HFFc6 (cell line): Measurements from ENCODE around the gene YJU2. TPM values are rescaled to one million over a fixed set of nuclear protein-coding genes. Genes with fewer than 3 reads are reported as not detected.
"Not testable (repeated sequence)": the region's sequence is repeated elsewhere in the genome, so short reads cannot be mapped to it uniquely, and the experiment has no call there.

Source experiments
- DNase-seq: peaks from one replicate; pipeline ENCODE4 v3.0.0-alpha.2; 2018
- H3K27ac Mint-ChIP-seq: 2 replicates; pipeline ENCODE4 v1.8.0; 2020; ENCODE audit warnings: mild to moderate bottlenecking, mixed read lengths
- H3K27me3 Mint-ChIP-seq: 2 replicates; pipeline ENCODE4 v1.8.0; 2021; ENCODE audit warnings: mild to moderate bottlenecking, moderate library complexity, mixed read lengths; ENCODE audit not compliant: insufficient read depth
- H3K36me3 Mint-ChIP-seq: 2 replicates; pipeline ENCODE4 v1.8.0; 2021; ENCODE audit warnings: low read depth, mixed read lengths
- H3K4me1 Mint-ChIP-seq: 2 replicates; pipeline ENCODE4 v1.8.0; 2020; ENCODE audit warnings: low read depth, mixed read lengths
- H3K4me3 Mint-ChIP-seq: 2 replicates; pipeline ENCODE4 v1.8.0; 2020; ENCODE audit warnings: mild to moderate bottlenecking, moderate library complexity, mixed read lengths
- H3K9me3 Mint-ChIP-seq: 2 replicates; pipeline ENCODE4 v1.8.0; 2020; ENCODE audit warnings: mild to moderate bottlenecking, mixed read lengths
- CTCF ChIP-seq: fragments of 200-600 bp; sonication (generic); IDR thresholded peaks from 2 replicates; pipeline ENCODE4 v1.5.0; 2021; ENCODE audit warnings: antibody characterized with exemption, mild to moderate bottlenecking
- total RNA-seq, 6 experiments: library from RNA; stranded (reverse); fragmentation: NEBNext Ultra II Directional; extraction: Animal tissue kit (Norgen Biotek cat#: 25700); gene quantifications; 2 replicates in 1 of 6; 3 replicates in 5 of 6; pipeline ENCODE4 v1.2.3, GENCODE V29; 2021

Gene YJU2
- total RNA-seq, 6 experiments from 2014 or later, result 12.0 to 17.7 (median 16.1) TPM

GRCh38 chr19:4234142-4234861 is 12.6 kb upstream of the YJU2 start:
- Mint-ChIP-seq H3K4me1 (no peaks in the 10 kb centered on the region), H3K36me3 (no peaks in the 10 kb centered on the region), H3K4me3 (no peak overlapping the region), H3K27ac (no peak overlapping the region), H3K9me3 (no peaks in the 10 kb centered on the region), H3K27me3 (peaks cover 19% of the 10 kb centered on the region)
- no peak for TF ChIP-seq CTCF
- DNase-seq, result no peak

GRCh38 chr19:4234862-4235201 is 12.0 kb upstream of the YJU2 start:
- TF ChIP-seq CTCF, result no peak
- H3K27ac Mint-ChIP-seq, result no peak overlapping the region
- no peak overlapping the region for H3K4me3 Mint-ChIP-seq
- peaks cover 19% of the 10 kb centered on the region for H3K27me3 Mint-ChIP-seq
- no peaks in the 10 kb centered on the region for H3K9me3 Mint-ChIP-seq
- H3K36me3 Mint-ChIP-seq, result no peaks in the 10 kb centered on the region
- H3K4me1 Mint-ChIP-seq, result no peaks in the 10 kb centered on the region
- DNase-seq, result no peak

GRCh38 chr19:4237510-4237909 is 9.4 kb upstream of the YJU2 start:
- H3K27me3 Mint-ChIP-seq, result peaks cover 26% of the 10 kb centered on the region
- H3K36me3 Mint-ChIP-seq, H3K4me3 Mint-ChIP-seq, H3K9me3 Mint-ChIP-seq, H3K27ac Mint-ChIP-seq, H3K4me1 Mint-ChIP-seq, DNase-seq: not testable (repeated sequence)

- no peak for DNase-seq
- Mint-ChIP-seq H3K27me3 (peaks cover 27% of the 10 kb centered on the region), H3K36me3 (no peaks in the 10 kb centered on the region; the same call in 1 of the 2 replicates), H3K27ac (no peak overlapping the region), H3K4me3 (no peak overlapping the region), H3K9me3 (peaks cover 7% of the 10 kb centered on the region), H3K4me1 (no peaks in the 10 kb centered on the region)
- TF ChIP-seq CTCF, result no peak
These were observed 8.0 kb upstream of the YJU2 start for GRCh38 chr19:4238831-4239230.

- Mint-ChIP-seq H3K4me3 (no peak overlapping the region), H3K27me3 (peaks cover 16% of the 10 kb centered on the region), H3K9me3 (peaks cover 7% of the 10 kb centered on the region), H3K36me3 (no peaks in the 10 kb centered on the region; the same call in 1 of the 2 replicates), H3K4me1 (peaks cover 5% of the 10 kb centered on the region), H3K27ac (no peak overlapping the region)
- no peak for TF ChIP-seq CTCF
- DNase-seq, result no peak
These were observed 5.0 kb upstream of the YJU2 start for GRCh38 chr19:4241824-4242430.

- not testable (repeated sequence) for DNase-seq, H3K4me3 Mint-ChIP-seq, H3K9me3 Mint-ChIP-seq, H3K4me1 Mint-ChIP-seq, H3K27ac Mint-ChIP-seq, H3K27me3 Mint-ChIP-seq
- peaks cover 19% of the 10 kb centered on the region for H3K36me3 Mint-ChIP-seq
These were observed 942 bp upstream of the YJU2 start for GRCh38 chr19:4245938-4246337.
